Liver (tissue), 9 donors: Measurements from ENCODE around the gene FER1L5. TPM values are rescaled to one million over a fixed set of nuclear protein-coding genes. Genes with fewer than 3 reads are reported as not detected.

ENCODE experiments used
- DNase-seq: peaks from one replicate; pipeline ENCODE4 v3.0.0-alpha.2; 2017; ENCODE audit warnings: low spot score
- H3K27ac ChIP-seq, 2 donors: one replicate each; pipeline ENCODE4 v1.7.0; 2013; ENCODE audit warnings: inconsistent platforms in 2 of 2, low read length in 2 of 2, control low read depth in 1 of 2, low read depth in 1 of 2, mild to moderate bottlenecking in 1 of 2
- H3K27me3 ChIP-seq, 4 donors: one replicate each; pipeline versions ENCODE4 v1.6.1 to v1.7.0; 2013; ENCODE audit warnings: low read length in 3 of 4, inconsistent platforms in 1 of 4, mild to moderate bottlenecking in 1 of 4, moderate library complexity in 1 of 4; ENCODE audit not compliant: control insufficient read depth in 4 of 4, insufficient read depth in 4 of 4
- H3K36me3 ChIP-seq, 4 donors: one replicate each; pipeline versions ENCODE4 v1.6.1 to v1.7.0; 2013; ENCODE audit warnings: low read length in 3 of 4, mild to moderate bottlenecking in 3 of 4, low read depth in 1 of 4, moderate library complexity in 1 of 4; ENCODE audit not compliant: control insufficient read depth in 4 of 4, insufficient read depth in 3 of 4
- H3K4me1 ChIP-seq, 4 donors: one replicate each; pipeline versions ENCODE4 v1.6.1 to v1.7.0; 2013; ENCODE audit warnings: low read length in 3 of 4, mild to moderate bottlenecking in 3 of 4, moderate library complexity in 1 of 4; ENCODE audit not compliant: control insufficient read depth in 4 of 4, insufficient read depth in 4 of 4
- H3K4me3 ChIP-seq, 3 donors: one replicate each; pipeline versions ENCODE4 v1.6.1 to v1.7.0; 2013; ENCODE audit warnings: low read length in 3 of 3, control low read depth in 1 of 3, low read depth in 1 of 3, mild to moderate bottlenecking in 1 of 3
- H3K9ac ChIP-seq, 2 donors: one replicate each; pipeline ENCODE4 v1.7.0; 2013; ENCODE audit warnings: low read length in 2 of 2, mild to moderate bottlenecking in 2 of 2, moderate library complexity in 2 of 2, control low read depth in 1 of 2, low read depth in 1 of 2
- H3K9me3 ChIP-seq, 4 donors: one replicate each; pipeline versions ENCODE4 v1.6.1 to v1.7.0; 2013; ENCODE audit warnings: low read length in 3 of 4; ENCODE audit not compliant: control insufficient read depth in 4 of 4
- ATF3 ChIP-seq: IDR thresholded peaks from 2 replicates; pipeline ENCODE4 v1.6.1; 2016; ENCODE audit warnings: antibody characterized with exemption
- CTCF ChIP-seq: fragments of 150-350 bp; IDR thresholded peaks from 2 replicates; pipeline ENCODE4 v1.5.1; 2017; ENCODE audit warnings: improper control_type of control experiment, low read depth, low read length; ENCODE audit not compliant: missing input control
- FOXA1 ChIP-seq: IDR thresholded peaks from 2 replicates; pipeline ENCODE4 v1.6.1; 2016; ENCODE audit warnings: antibody characterized with exemption
- FOXA2 ChIP-seq: IDR thresholded peaks from 2 replicates; pipeline ENCODE4 v1.6.1; 2016; ENCODE audit warnings: antibody characterized with exemption
- GABPA ChIP-seq, 2 donors: IDR thresholded peaks in 1 of 2; conservative IDR thresholded peaks in 1 of 2; 2 replicates each; pipeline ENCODE4 v1.6.1; 2016; ENCODE audit warnings: antibody characterized with exemption in 2 of 2, mild to moderate bottlenecking in 1 of 2, moderate library complexity in 1 of 2
- HNF4A ChIP-seq, 2 donors: conservative IDR thresholded peaks; 2 replicates each; pipeline ENCODE4 v1.6.1; 2016; ENCODE audit warnings: antibody characterized with exemption in 2 of 2, mild to moderate bottlenecking in 2 of 2
- HNF4G ChIP-seq: IDR thresholded peaks from 2 replicates; pipeline ENCODE4 v1.6.1; 2016; ENCODE audit warnings: antibody characterized with exemption
- MAX ChIP-seq: IDR thresholded peaks from 2 replicates; pipeline ENCODE4 v1.6.1; 2016; ENCODE audit warnings: antibody characterized with exemption
- NR2F2 ChIP-seq: IDR thresholded peaks from 2 replicates; pipeline ENCODE4 v1.6.1; 2016; ENCODE audit warnings: antibody characterized with exemption
- RAD21 ChIP-seq, 2 donors: IDR thresholded peaks; 2 replicates each; pipeline ENCODE4 v1.6.1; 2016; ENCODE audit warnings: antibody characterized with exemption in 2 of 2, mild to moderate bottlenecking in 2 of 2
- REST ChIP-seq: IDR thresholded peaks from 2 replicates; pipeline ENCODE4 v1.6.1; 2016; ENCODE audit warnings: antibody characterized with exemption, mild to moderate bottlenecking
- RXRA ChIP-seq, 2 donors: IDR thresholded peaks; 2 replicates each; pipeline ENCODE4 v1.6.1; 2017 to 2018; ENCODE audit warnings: antibody characterized with exemption in 2 of 2, mild to moderate bottlenecking in 1 of 2
- SP1 ChIP-seq: IDR thresholded peaks from 2 replicates; pipeline ENCODE4 v1.6.1; 2018; ENCODE audit warnings: antibody characterized with exemption, mild to moderate bottlenecking
- TAF1 ChIP-seq: conservative IDR thresholded peaks from 2 replicates; pipeline ENCODE4 v1.6.1; 2016; ENCODE audit warnings: antibody characterized with exemption, mild to moderate bottlenecking
- YY1 ChIP-seq: IDR thresholded peaks from 2 replicates; pipeline ENCODE4 v1.6.1; 2016; ENCODE audit warnings: antibody characterized with exemption, mild to moderate bottlenecking
- ZBTB33 ChIP-seq: IDR thresholded peaks from 2 replicates; pipeline ENCODE4 v1.6.1; 2016; ENCODE audit warnings: antibody characterized with exemption
- WGBS: extraction: QIAGEN DNeasy Blood & Tissue Kit; methylation state at CpG from one replicate; pipeline ENCODE4 v1.1.7; 2013; 5-methylcytosine and 5-hydroxymethylcytosine counted together
- polyA plus RNA-seq, 2 donors: library from polyadenylated mRNA; stranded (reverse) in 1 of 2; unstranded in 1 of 2; fragments of 200-250 nt in 1 of 2; fragments of >200 nt in 1 of 2; fragmentation: Nextera tagmentation in 1 of 2; extraction: Ambion mirVana in 1 of 2; gene quantifications; one replicate each; pipeline versions ENCODE4 v1.2.1 to v1.2.3, GENCODE V29; 2013 to 2015
- total RNA-seq, 2 donors: library from RNA; depleted of rRNA; stranded (reverse); fragments of >200 nt; gene quantifications; one replicate each; pipeline ENCODE4 v1.2.3, GENCODE V29; 2014
- donor health status: healthy.
- donor health status: healthy.
- donor health status: healthy.
- donor health status: healthy.
- donor health status: healthy.

Gene FER1L5
- total and polyA plus RNA-seq, 4 donors = under 0.01 TPM; not detected in 3

GRCh38 chr2:96663177-96663576, 20.6 kb downstream of the FER1L5 start:
- H3K27me3 ChIP-seq = no peaks in the 10 kb centered on the region
- no peaks in the 10 kb centered on the region for H3K4me1 ChIP-seq
- H3K9ac ChIP-seq = no peak overlapping the region
- DNase-seq = no peak
- peaks cover 0 to 4% (median 0%) of the 10 kb centered on the region in 4 donors for H3K9me3 ChIP-seq
- H3K4me3 ChIP-seq = no peak overlapping the region
- H3K27ac ChIP-seq = no peak overlapping the region
- 89% methylated on average over 5 of the region's 5 CpGs for WGBS
- no peak for TF ChIP-seq RXRA (IDR thresholded peaks at IDR 0.05)
- TF ChIP-seq REST = no peak
- TF ChIP-seq ZBTB33 = no peak
- TF ChIP-seq YY1 = no peak
- TF ChIP-seq MAX = no peak
- no peak for TF ChIP-seq GABPA (IDR thresholded peaks at IDR 0.05 in 1 of 2, conservative IDR thresholded peaks at IDR 0.05 in 1 of 2)
- TF ChIP-seq HNF4A (conservative IDR thresholded peaks at IDR 0.05) = no peak
- no peak for TF ChIP-seq NR2F2
- TF ChIP-seq CTCF = no peak
- no peak for TF ChIP-seq TAF1
- TF ChIP-seq ATF3 = no peak
- TF ChIP-seq FOXA1 = no peak
- H3K36me3 ChIP-seq = no peaks in the 10 kb centered on the region

- peaks cover 0 to 4% (median 0%) of the 10 kb centered on the region in 4 donors for H3K9me3 ChIP-seq
- no peak overlapping the region for H3K27ac ChIP-seq
- no peak for TF ChIP-seq RAD21 (IDR thresholded peaks at IDR 0.05)
- no peak for TF ChIP-seq HNF4G
- no peak for TF ChIP-seq CTCF
- TF ChIP-seq FOXA2 = no peak
- no peak for TF ChIP-seq SP1
- H3K4me3 ChIP-seq = no peak overlapping the region
- H3K9ac ChIP-seq = no peak overlapping the region
- DNase-seq = no peak
- WGBS = 78% methylated on average over 7 of the region's 7 CpGs
- no peaks in the 10 kb centered on the region for H3K4me1 ChIP-seq
- no peaks in the 10 kb centered on the region for H3K36me3 ChIP-seq
- H3K27me3 ChIP-seq = no peaks in the 10 kb centered on the region
These were observed 21.3 kb downstream of the FER1L5 start for GRCh38 chr2:96663829-96664228.
